Loucy (cell line): Measurements from ENCODE around the gene PSEN1.

Source experiments
- CTCF ChIP-seq: fragments of 200-600 bp; sonication (generic); conservative IDR thresholded peaks from 2 replicates; pipeline ENCODE4 v1.5.1; 2014; ENCODE audit warnings: mild to moderate bottlenecking, antibody characterized with exemption, low read length
- EZH2phosphoT487 ChIP-seq: fragments of 200-600 bp; IDR thresholded peaks from 2 replicates; pipeline ENCODE4 v1.6.1; 2018; ENCODE audit warnings: antibody characterized with exemption, mild to moderate bottlenecking, moderate library complexity, borderline replicate concordance

- TF ChIP-seq CTCF (no peak), EZH2phosphoT487 (no peak)
Measured at GRCh38 chr14:73243748-73244147, 107.4 kb downstream of the PSEN1 start.
